HepG2 (cell line): ENCODE measurements around the gene HTR3B. TPM values are rescaled to one million over a fixed set of nuclear protein-coding genes. Genes with fewer than 3 reads are reported as not detected.

Experiments used
- CCAR2 ChIP-seq: fragments of 200-400 bp; formaldehyde crosslinking; optimal IDR thresholded peaks from 2 replicates; pipeline ENCODE3; 2018; ENCODE audit warnings: low read depth, mild to moderate bottlenecking, low read length, moderate library complexity
- CCDC6 ChIP-seq: sonication (generic); formaldehyde crosslinking; IDR thresholded peaks from 2 replicates; pipeline ENCODE4 v1.8.1; 2022; ENCODE audit warnings: mild to moderate bottlenecking, missing genetic modification reagents, moderate library complexity
- DR1 ChIP-seq: sonication (generic); formaldehyde crosslinking; IDR thresholded peaks from 2 replicates; pipeline ENCODE4 v1.8.0; 2021; ENCODE audit warnings: mild to moderate bottlenecking, missing genetic modification reagents, inconsistent platforms
- HNF4A ChIP-seq: sonication (generic); formaldehyde crosslinking; IDR thresholded peaks from 2 replicates; pipeline ENCODE4 v1.4.0; 2020; ENCODE audit warnings: missing genetic modification reagents
- MXI1 ChIP-seq: IDR thresholded peaks from 3 replicates; pipeline ENCODE4 v1.6.1; 2012; ENCODE audit warnings: low read depth, low read length, inconsistent platforms, borderline replicate concordance
- NFYC ChIP-seq: IDR thresholded peaks from 2 replicates; pipeline ENCODE4 v1.6.1; 2016; ENCODE audit warnings: missing genetic modification reagents, missing compliant biosample characterization
- POGZ ChIP-seq: sonication (generic); formaldehyde crosslinking; IDR thresholded peaks from 2 replicates; pipeline ENCODE4 v1.4.0; 2020; ENCODE audit warnings: mild to moderate bottlenecking, missing genetic modification reagents
- SIN3B ChIP-seq: fragments of 150-350 bp; IDR thresholded peaks from 2 replicates; pipeline ENCODE4 v1.6.1; 2014; ENCODE audit warnings: low read length
- SMAD9 ChIP-seq: sonication (generic); formaldehyde crosslinking; IDR thresholded peaks from 2 replicates; pipeline ENCODE4 v1.5.1; 2020; ENCODE audit warnings: mild to moderate bottlenecking, missing genetic modification reagents
- SOX6 ChIP-seq, 2 experiments: fragments of 450-650 bp in 1 of 2; sonication (generic) in 1 of 2; formaldehyde crosslinking in 1 of 2; IDR thresholded peaks; 2 replicates each; pipeline versions ENCODE4 v1.4.0 to v1.6.1; 2017 to 2020; ENCODE audit warnings: antibody characterized with exemption in 1 of 2, mild to moderate bottlenecking in 1 of 2, missing genetic modification reagents in 1 of 2
- SP140L ChIP-seq: sonication (generic); formaldehyde crosslinking; IDR thresholded peaks from 2 replicates; pipeline ENCODE4 v1.4.0; 2020; ENCODE audit warnings: missing genetic modification reagents, borderline replicate concordance
- STAT5B ChIP-seq: sonication (generic); formaldehyde crosslinking; IDR thresholded peaks from 2 replicates; pipeline ENCODE4 v1.4.0; 2020; ENCODE audit warnings: missing genetic modification reagents
- ZNF333 ChIP-seq: sonication (generic); formaldehyde crosslinking; IDR thresholded peaks from 2 replicates; pipeline ENCODE4 v1.4.0; 2020; ENCODE audit warnings: mild to moderate bottlenecking, missing genetic modification reagents, borderline replicate concordance
- ZNF501 ChIP-seq: sonication (generic); formaldehyde crosslinking; IDR thresholded peaks from 2 replicates; pipeline ENCODE4 v1.5.1; 2020; ENCODE audit warnings: mild to moderate bottlenecking, moderate library complexity, missing genetic modification reagents
- polyA plus RNA-seq, 8 experiments: library from polyadenylated mRNA; depleted of rRNA in 3 of 8; stranded (reverse) in 7 of 8; unstranded in 1 of 8; fragments of >200 nt; fragmentation: Illumina TruSeq in 4 of 8; extraction: Trizol in 4 of 8; gene quantifications; 2 replicates each; pipeline versions ENCODE4 v1.2.1 to v1.2.3, GENCODE V29; 2011 to 2016; ENCODE audit warnings: low read depth in 4 of 8, missing spikeins in 1 of 8, mixed read lengths in 1 of 8; ENCODE audit not compliant: insufficient read depth in 1 of 8
- total RNA-seq, 5 experiments: library from RNA; depleted of rRNA; stranded (reverse); fragments of >200 nt; fragmentation: Illumina TruSeq; extraction: Trizol; gene quantifications; 2 replicates each; pipeline ENCODE4 v1.2.3, GENCODE V29; 2016; ENCODE audit warnings: low read depth in 1 of 5
- TF ChIP-seq, protein P1 (sequence below): sonication (generic); formaldehyde crosslinking; IDR thresholded peaks from 2 replicates; pipeline ENCODE4 v1.5.1; 2020; ENCODE audit warnings: missing genetic modification reagents, mild to moderate bottlenecking, borderline replicate concordance
- TF ChIP-seq, protein P2 (sequence below): sonication (generic); formaldehyde crosslinking; IDR thresholded peaks from 2 replicates; pipeline ENCODE4 v1.5.0; 2020; ENCODE audit warnings: mild to moderate bottlenecking, missing genetic modification reagents
- TF ChIP-seq, protein P3 (sequence below): sonication (generic); formaldehyde crosslinking; IDR thresholded peaks from 2 replicates; pipeline ENCODE4 v1.4.0; 2020; ENCODE audit warnings: missing genetic modification reagents
- TF ChIP-seq, protein P4 (sequence below): sonication (generic); formaldehyde crosslinking; IDR thresholded peaks from 2 replicates; pipeline ENCODE4 v1.8.1; 2023; ENCODE audit warnings: mild to moderate bottlenecking, missing genetic modification reagents
- TF ChIP-seq, protein P5 (sequence below): sonication (generic); formaldehyde crosslinking; IDR thresholded peaks from 2 replicates; pipeline ENCODE4 v1.4.0; 2020; ENCODE audit warnings: mild to moderate bottlenecking, missing genetic modification reagents

HTR3B gene
- total and polyA plus RNA-seq, 2 of the 13 experiments (the other 11 are each of a cell fraction or from before 2014, with no cell fraction given), result 0.09 to 1.7 TPM

DNA sequence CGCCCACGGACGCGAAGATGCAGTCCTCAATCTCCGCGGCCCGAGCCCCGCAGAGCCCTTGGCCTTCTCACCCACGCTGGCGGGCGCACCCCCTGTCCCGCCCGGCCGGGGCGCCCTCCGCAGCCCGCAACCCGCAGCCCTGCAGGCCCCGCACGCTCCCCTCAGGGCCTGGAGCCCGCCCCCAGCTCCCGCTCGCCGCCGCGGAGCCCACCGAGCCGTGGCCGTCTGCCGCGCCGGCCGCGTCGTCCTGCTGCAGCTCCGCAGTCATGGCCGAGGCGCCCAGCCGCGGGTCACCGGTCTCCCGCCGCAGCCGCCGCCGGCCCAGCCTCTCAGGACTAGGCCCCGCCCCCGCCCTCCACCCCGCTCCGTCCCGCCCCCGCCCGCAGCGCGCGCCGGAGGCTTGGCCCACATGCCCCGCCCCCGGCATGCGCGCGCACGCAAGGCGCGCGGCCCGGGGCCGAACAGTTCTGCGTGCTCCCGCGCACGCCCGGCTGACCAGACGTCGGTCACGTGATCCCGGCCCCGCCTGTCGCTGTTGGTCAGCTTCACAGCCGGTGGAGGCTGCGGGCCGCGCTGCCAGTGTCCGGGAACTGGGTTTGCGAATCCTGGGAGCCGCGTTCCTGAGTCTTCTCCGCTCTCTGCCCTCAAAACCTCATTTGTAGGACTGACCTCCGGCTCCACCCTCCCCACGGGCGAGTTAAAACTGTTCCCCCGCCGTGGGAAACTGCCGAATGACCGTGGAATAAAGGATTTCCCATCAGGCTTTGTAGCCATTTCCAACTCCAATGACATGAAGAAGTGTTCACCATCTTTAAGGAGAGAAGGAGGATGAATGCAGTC, 29.1 kb upstream of the HTR3B start, which contains the start of gene USP28 (continued):
- TF ChIP-seq, protein P1, sequence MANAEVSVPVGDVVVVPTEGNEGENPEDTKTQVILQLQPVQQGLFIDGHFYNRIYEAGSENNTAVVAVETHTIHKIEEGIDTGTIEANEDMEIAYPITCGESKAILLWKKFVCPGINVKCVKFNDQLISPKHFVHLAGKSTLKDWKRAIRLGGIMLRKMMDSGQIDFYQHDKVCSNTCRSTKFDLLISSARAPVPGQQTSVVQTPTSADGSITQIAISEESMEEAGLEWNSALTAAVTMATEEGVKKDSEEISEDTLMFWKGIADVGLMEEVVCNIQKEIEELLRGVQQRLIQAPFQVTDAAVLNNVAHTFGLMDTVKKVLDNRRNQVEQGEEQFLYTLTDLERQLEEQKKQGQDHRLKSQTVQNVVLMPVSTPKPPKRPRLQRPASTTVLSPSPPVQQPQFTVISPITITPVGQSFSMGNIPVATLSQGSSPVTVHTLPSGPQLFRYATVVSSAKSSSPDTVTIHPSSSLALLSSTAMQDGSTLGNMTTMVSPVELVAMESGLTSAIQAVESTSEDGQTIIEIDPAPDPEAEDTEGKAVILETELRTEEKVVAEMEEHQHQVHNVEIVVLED (CRISPR knock-in tag), result peak; percentile 95
- peak; percentile 61; the same call in 1 of the 3 replicates for TF ChIP-seq MXI1
- TF ChIP-seq, protein P2, sequence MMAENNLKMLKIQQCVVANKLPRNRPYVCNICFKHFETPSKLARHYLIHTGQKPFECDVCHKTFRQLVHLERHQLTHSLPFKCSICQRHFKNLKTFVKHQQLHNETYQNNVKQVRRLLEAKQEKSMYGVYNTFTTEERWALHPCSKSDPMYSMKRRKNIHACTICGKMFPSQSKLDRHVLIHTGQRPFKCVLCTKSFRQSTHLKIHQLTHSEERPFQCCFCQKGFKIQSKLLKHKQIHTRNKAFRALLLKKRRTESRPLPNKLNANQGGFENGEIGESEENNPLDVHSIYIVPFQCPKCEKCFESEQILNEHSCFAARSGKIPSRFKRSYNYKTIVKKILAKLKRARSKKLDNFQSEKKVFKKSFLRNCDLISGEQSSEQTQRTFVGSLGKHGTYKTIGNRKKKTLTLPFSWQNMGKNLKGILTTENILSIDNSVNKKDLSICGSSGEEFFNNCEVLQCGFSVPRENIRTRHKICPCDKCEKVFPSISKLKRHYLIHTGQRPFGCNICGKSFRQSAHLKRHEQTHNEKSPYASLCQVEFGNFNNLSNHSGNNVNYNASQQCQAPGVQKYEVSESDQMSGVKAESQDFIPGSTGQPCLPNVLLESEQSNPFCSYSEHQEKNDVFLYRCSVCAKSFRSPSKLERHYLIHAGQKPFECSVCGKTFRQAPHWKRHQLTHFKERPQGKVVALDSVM (CRISPR knock-in tag), result peak; percentile 61; the same call in 1 of the 2 replicates
- TF ChIP-seq SIN3B, result no peak
- TF ChIP-seq, protein P3, sequence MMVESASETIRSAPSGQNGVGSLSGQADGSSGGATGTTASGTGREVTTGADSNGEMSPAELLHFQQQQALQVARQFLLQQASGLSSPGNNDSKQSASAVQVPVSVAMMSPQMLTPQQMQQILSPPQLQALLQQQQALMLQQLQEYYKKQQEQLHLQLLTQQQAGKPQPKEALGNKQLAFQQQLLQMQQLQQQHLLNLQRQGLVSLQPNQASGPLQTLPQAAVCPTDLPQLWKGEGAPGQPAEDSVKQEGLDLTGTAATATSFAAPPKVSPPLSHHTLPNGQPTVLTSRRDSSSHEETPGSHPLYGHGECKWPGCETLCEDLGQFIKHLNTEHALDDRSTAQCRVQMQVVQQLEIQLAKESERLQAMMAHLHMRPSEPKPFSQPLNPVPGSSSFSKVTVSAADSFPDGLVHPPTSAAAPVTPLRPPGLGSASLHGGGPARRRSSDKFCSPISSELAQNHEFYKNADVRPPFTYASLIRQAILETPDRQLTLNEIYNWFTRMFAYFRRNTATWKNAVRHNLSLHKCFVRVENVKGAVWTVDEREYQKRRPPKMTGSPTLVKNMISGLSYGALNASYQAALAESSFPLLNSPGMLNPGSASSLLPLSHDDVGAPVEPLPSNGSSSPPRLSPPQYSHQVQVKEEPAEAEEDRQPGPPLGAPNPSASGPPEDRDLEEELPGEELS (CRISPR knock-in tag), result peak; percentile 46; the same call in 1 of the 2 replicates
- TF ChIP-seq POGZ (CRISPR knock-in tag), result peak; percentile 76
- peak; percentile 80 for TF ChIP-seq CCDC6 (CRISPR knock-in tag)
- no peak for TF ChIP-seq SOX6 (IDR thresholded peaks at IDR 0.05)
- TF ChIP-seq SOX6 (CRISPR knock-in tag; IDR thresholded peaks at IDR 0.05), result peak; percentile 68
- TF ChIP-seq DR1 (CRISPR knock-in tag), result peak; percentile 58; the same call in 1 of the 2 replicates
- TF ChIP-seq SMAD9 (CRISPR knock-in tag), result peak; percentile 91; the same call in 1 of the 2 replicates
- TF ChIP-seq, protein P4, sequence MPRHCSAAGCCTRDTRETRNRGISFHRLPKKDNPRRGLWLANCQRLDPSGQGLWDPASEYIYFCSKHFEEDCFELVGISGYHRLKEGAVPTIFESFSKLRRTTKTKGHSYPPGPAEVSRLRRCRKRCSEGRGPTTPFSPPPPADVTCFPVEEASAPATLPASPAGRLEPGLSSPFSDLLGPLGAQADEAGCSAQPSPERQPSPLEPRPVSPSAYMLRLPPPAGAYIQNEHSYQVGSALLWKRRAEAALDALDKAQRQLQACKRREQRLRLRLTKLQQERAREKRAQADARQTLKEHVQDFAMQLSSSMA (CRISPR knock-in tag), result no peak; the same call in 1 of the 2 replicates
- TF ChIP-seq, protein P5, sequence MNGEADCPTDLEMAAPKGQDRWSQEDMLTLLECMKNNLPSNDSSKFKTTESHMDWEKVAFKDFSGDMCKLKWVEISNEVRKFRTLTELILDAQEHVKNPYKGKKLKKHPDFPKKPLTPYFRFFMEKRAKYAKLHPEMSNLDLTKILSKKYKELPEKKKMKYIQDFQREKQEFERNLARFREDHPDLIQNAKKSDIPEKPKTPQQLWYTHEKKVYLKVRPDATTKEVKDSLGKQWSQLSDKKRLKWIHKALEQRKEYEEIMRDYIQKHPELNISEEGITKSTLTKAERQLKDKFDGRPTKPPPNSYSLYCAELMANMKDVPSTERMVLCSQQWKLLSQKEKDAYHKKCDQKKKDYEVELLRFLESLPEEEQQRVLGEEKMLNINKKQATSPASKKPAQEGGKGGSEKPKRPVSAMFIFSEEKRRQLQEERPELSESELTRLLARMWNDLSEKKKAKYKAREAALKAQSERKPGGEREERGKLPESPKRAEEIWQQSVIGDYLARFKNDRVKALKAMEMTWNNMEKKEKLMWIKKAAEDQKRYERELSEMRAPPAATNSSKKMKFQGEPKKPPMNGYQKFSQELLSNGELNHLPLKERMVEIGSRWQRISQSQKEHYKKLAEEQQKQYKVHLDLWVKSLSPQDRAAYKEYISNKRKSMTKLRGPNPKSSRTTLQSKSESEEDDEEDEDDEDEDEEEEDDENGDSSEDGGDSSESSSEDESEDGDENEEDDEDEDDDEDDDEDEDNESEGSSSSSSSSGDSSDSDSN (CRISPR knock-in tag), result peak; percentile 40; the same call in 1 of the 2 replicates
- peak; percentile 57; the same call in 1 of the 2 replicates for TF ChIP-seq SP140L
- no peak for TF ChIP-seq STAT5B
- 0 out of 2 replicates have a peak, but pooled peaks have one; percentile 21 for TF ChIP-seq HNF4A (CRISPR knock-in tag)
- TF ChIP-seq NFYC (CRISPR knock-in tag), result peak; percentile 36; the same call in 1 of the 2 replicates
- TF ChIP-seq CCAR2, result no peak
- peak; percentile 78; the same call in 1 of the 2 replicates for TF ChIP-seq ZNF333 (CRISPR knock-in tag)
- peak; percentile 70; the same call in 1 of the 2 replicates for TF ChIP-seq ZNF501
